K562 (cell line): ENCODE data around the gene CCDC93. TPM values are rescaled to one million over a fixed set of nuclear protein-coding genes. Genes with fewer than 3 reads are reported as not detected.

Experiments
- ATAC-seq: fragments of 200-7000 bp; cut with Tn5 transposase; 3 replicates; pipeline ENCODE4 v1.9.1; 2020; ENCODE audit warnings: moderate library complexity
- BruUV-seq: library from RNA; stranded (reverse); fragments of 400-500 nt; replicated peaks from 2 replicates; lab custom pipeline; 2021; lab: Mats Ljungman, UMichigan
- CTCF ChIA-PET: fragments of 300-600 bp; formaldehyde crosslinking; extraction: SDS; loops from one replicate; lab custom pipeline; 2021; ENCODE audit warnings: low intra/inter-chr PET ratio; lab: Yijun Ruan, JAX
- POLR2A ChIA-PET: fragments of 300-600, 350-650 bp; sonication (Branson Sonifier 250); formaldehyde crosslinking; extraction: SDS; loops from one replicate; lab custom pipeline; 2021; ENCODE audit warnings: antibody characterized with exemption, inconsistent platforms; lab: Yijun Ruan, JAX
- DNase-seq, 4 experiments: peaks; one replicate each; pipeline versions ENCODE4 v3.0.0 to v3.0.0-alpha.2; 2011 to 2018; ENCODE audit warnings: low spot score in 3 of 4, mixed read lengths in 3 of 4; ENCODE audit errors: extremely low read depth in 1 of 4
- FAIRE-seq: peaks from 2 replicates; lab custom pipeline; 2011; peaks lifted over from hg19 to GRCh38; lab: Jason Lieb, UNC
- H2AFZ ChIP-seq: 2 replicates; pipeline ENCODE4 v1.6.0; 2011; ENCODE audit warnings: low read depth, low read length, control low read depth, inconsistent platforms
- H3K27ac ChIP-seq: fragments of 200-600 bp; 3 replicates; pipeline ENCODE4 v1.8.0; 2011; ENCODE audit warnings: low read depth, mild to moderate bottlenecking, control low read depth, inconsistent platforms, low read length, moderate library complexity, mixed read lengths; ENCODE audit errors: extremely low read depth
- H3K27me3 ChIP-seq, 2 experiments: fragments of 300-600 bp in 1 of 2; 2 replicates in 1 of 2; 3 replicates in 1 of 2; pipeline versions ENCODE4 v1.6.0 to v1.8.0; 2011; ENCODE audit warnings: inconsistent platforms in 2 of 2, low read length in 2 of 2, mild to moderate bottlenecking in 1 of 2, mixed read lengths in 1 of 2, moderate library complexity in 1 of 2; ENCODE audit not compliant: control insufficient read depth in 2 of 2, insufficient read depth in 2 of 2
- H3K36me3 ChIP-seq: fragments of 300-600 bp; 3 replicates; pipeline ENCODE4 v1.8.0; 2011; ENCODE audit warnings: mild to moderate bottlenecking, low read length, inconsistent platforms; ENCODE audit not compliant: control insufficient read depth, insufficient read depth
- H3K4me1 ChIP-seq, 2 experiments: fragments of 200-600 bp in 1 of 2; replicated peaks in 1 of 2; 2 replicates in 1 of 2; 3 replicates in 1 of 2; pipeline versions ENCODE4 v1.5.1 to v1.8.0; 2011; ENCODE audit warnings: inconsistent platforms in 2 of 2, low read length in 2 of 2, mild to moderate bottlenecking in 1 of 2, mixed read lengths in 1 of 2, moderate library complexity in 1 of 2; ENCODE audit not compliant: control insufficient read depth in 2 of 2, insufficient read depth in 2 of 2
- H3K4me2 ChIP-seq: 2 replicates; pipeline ENCODE4 v1.6.1; 2011; ENCODE audit warnings: low read length, control low read depth, inconsistent platforms, mixed read lengths; ENCODE audit not compliant: insufficient read depth
- H3K4me3 ChIP-seq: fragments of 200-600 bp; sonication (generic), shearing (Covaris generic); 2 replicates; pipeline ENCODE4 v1.5.1; 2016; ENCODE audit warnings: control low read depth, inconsistent platforms
- H3K79me2 ChIP-seq: fragments of 200-600 bp; 3 replicates; pipeline ENCODE4 v1.8.0; 2011; ENCODE audit warnings: low read length, inconsistent platforms; ENCODE audit not compliant: control insufficient read depth, insufficient read depth
- H3K9ac ChIP-seq, 2 experiments: 2 replicates each; pipeline versions ENCODE4 v1.6.0 to v1.6.1; 2011; ENCODE audit warnings: low read depth in 2 of 2, low read length in 2 of 2, control low read depth in 1 of 2, inconsistent platforms in 1 of 2, mild to moderate bottlenecking in 1 of 2, mixed read lengths in 1 of 2; ENCODE audit not compliant: insufficient read depth in 1 of 2
- H3K9me1 ChIP-seq: one replicate; pipeline ENCODE4 v1.6.0; 2011; ENCODE audit warnings: inconsistent platforms, mild to moderate bottlenecking, low read length, moderate library complexity; ENCODE audit not compliant: control insufficient read depth, insufficient read depth
- H3K9me3 ChIP-seq: replicated peaks from 2 replicates; pipeline ENCODE4 v1.5.1; 2011; ENCODE audit warnings: low read depth, low read length, inconsistent platforms; ENCODE audit not compliant: control insufficient read depth, insufficient read depth
- H4K20me1 ChIP-seq: replicated peaks from 2 replicates; pipeline ENCODE4 v1.6.1; 2011; ENCODE audit warnings: low read length, inconsistent platforms, mixed read lengths; ENCODE audit not compliant: control insufficient read depth, insufficient read depth
- ZNF717 ChIP-seq: fragments of 250-450 bp; sonication (Bioruptor Pico); IDR thresholded peaks from 2 replicates; pipeline ENCODE4 v1.5.0; 2021
- WGBS: fragments of 100-300 bp; shearing (Covaris generic); methylation state at CpG from one replicate; pipeline ENCODE4 v1.1.6; 2016; ENCODE audit warnings: low coverage, mixed read lengths; ENCODE audit not compliant: insufficient coverage; ENCODE audit errors: missing lambda C conversion rate; 5-methylcytosine and 5-hydroxymethylcytosine counted together
- in situ Hi-C: fragments of 300-500 bp; cut with MboI; formaldehyde crosslinking; loops from 4 replicates; pipeline ENCODE4 v1.15.0; 2018; ENCODE audit warnings: inconsistent platforms, mixed read lengths
- intact Hi-C: fragments of 100-400 bp; cut with micrococcal nuclease; formaldehyde crosslinking; loops from 2 replicates; pipeline ENCODE4 v1.14.2; 2022
- polyA plus RNA-seq, 8 experiments: library from polyadenylated mRNA; depleted of rRNA in 4 of 8; stranded (reverse) in 5 of 8; unstranded in 3 of 8; fragments of >200 nt; fragmentation: Nextera tagmentation in 2 of 8; fragmentation: Illumina TruSeq in 1 of 8; extraction: Ambion mirVana in 2 of 8; extraction: Trizol in 1 of 8; gene quantifications; 2 replicates each; pipeline versions ENCODE4 v1.2.1 to v1.2.3, GENCODE V29; 2011 to 2014; ENCODE audit warnings: inconsistent platforms in 1 of 8, missing spikeins in 1 of 8
- total RNA-seq, 7 experiments: library from RNA; depleted of rRNA in 6 of 7; stranded (reverse); fragments of >200 nt in 6 of 7; fragmentation: Illumina TruSeq in 2 of 7; extraction: Trizol in 2 of 7; gene quantifications; 2 replicates each; pipeline versions ENCODE4 v1.2.1 to v1.2.3, GENCODE V29; 2011 to 2021; ENCODE audit warnings: low replicate concordance in 1 of 7
- TF ChIP-seq, protein P1 (sequence below), 2 experiments: fragments of 150-350 bp in 1 of 2; IDR thresholded peaks; 2 replicates each; pipeline ENCODE4 v1.6.1; 2012 to 2016; ENCODE audit warnings: low read depth in 2 of 2, low read length in 2 of 2, mild to moderate bottlenecking in 1 of 2, moderate library complexity in 1 of 2
- TF ChIP-seq, protein P2 (sequence below), 2 experiments: fragments of 450-650 bp; IDR thresholded peaks; 2 replicates each; pipeline ENCODE4 v1.6.1; 2016; ENCODE audit warnings: mild to moderate bottlenecking in 2 of 2, borderline replicate concordance in 1 of 2, low read depth in 1 of 2, moderate library complexity in 1 of 2
- TF ChIP-seq, protein P3 (sequence below): fragments of 250-450 bp; sonication (Bioruptor Pico); IDR thresholded peaks from 2 replicates; pipeline ENCODE4 v1.4.0; 2020; ENCODE audit warnings: mild to moderate bottlenecking, moderate library complexity

Gene CCDC93
- total and polyA plus RNA-seq, 9 of the 15 experiments (the other 6 are each of a cell fraction or from before 2014, with no cell fraction given), result 3.3 to 19.3 (median 12.4) TPM

DNA sequence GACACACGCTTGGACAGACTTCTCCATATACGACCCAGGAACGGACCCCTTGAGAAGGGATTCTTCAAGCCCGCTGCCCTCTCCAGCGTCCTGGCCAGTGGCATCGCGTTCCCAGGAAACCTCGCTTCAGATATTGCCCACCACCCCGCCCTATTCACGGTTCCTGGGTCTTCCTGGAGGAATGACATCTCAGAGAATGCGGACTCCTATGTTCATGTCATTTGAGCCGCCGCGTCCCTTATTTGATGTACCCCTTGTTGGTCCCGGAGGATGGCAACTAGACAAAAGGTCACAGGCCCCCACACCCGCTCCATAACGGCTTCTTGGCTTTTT lies 588 bp upstream of the CCDC93 start:
- no peak for ATAC-seq
- H3K27ac ChIP-seq, result peak overlapping the region; percentile 5; the same call in 1 of the 3 replicates
- TSS peak; percentile 78 for BruUV-seq
- peaks cover 3% of the 10 kb centered on the region; the same call in 1 of the 2 replicates for H3K9me3 ChIP-seq
- H3K4me3 ChIP-seq, result peak overlapping the region; percentile 96
- H3K27me3 ChIP-seq, result no peaks in the 10 kb centered on the region
- in situ Hi-C loops, result no loop called here
- H3K9me1 ChIP-seq, result no peaks in the 10 kb centered on the region
- WGBS, result 14% methylated on average over 13 of the region's 17 CpGs
- DNase-seq, result peak in 1 of 4 experiments; percentile 17
- peak overlapping the region; percentile 100 for H2AFZ ChIP-seq
- TF ChIP-seq, protein P1, sequence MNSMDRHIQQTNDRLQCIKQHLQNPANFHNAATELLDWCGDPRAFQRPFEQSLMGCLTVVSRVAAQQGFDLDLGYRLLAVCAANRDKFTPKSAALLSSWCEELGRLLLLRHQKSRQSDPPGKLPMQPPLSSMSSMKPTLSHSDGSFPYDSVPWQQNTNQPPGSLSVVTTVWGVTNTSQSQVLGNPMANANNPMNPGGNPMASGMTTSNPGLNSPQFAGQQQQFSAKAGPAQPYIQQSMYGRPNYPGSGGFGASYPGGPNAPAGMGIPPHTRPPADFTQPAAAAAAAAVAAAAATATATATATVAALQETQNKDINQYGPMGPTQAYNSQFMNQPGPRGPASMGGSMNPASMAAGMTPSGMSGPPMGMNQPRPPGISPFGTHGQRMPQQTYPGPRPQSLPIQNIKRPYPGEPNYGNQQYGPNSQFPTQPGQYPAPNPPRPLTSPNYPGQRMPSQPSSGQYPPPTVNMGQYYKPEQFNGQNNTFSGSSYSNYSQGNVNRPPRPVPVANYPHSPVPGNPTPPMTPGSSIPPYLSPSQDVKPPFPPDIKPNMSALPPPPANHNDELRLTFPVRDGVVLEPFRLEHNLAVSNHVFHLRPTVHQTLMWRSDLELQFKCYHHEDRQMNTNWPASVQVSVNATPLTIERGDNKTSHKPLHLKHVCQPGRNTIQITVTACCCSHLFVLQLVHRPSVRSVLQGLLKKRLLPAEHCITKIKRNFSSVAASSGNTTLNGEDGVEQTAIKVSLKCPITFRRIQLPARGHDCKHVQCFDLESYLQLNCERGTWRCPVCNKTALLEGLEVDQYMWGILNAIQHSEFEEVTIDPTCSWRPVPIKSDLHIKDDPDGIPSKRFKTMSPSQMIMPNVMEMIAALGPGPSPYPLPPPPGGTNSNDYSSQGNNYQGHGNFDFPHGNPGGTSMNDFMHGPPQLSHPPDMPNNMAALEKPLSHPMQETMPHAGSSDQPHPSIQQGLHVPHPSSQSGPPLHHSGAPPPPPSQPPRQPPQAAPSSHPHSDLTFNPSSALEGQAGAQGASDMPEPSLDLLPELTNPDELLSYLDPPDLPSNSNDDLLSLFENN (IDR thresholded peaks at IDR 0.05; ENCODE audit: low read depth in 2 of 2, low read length in 2 of 2), result no peak
- TF ChIP-seq ZNF717 (CRISPR knock-in tag), result no peak
- TF ChIP-seq, protein P2, sequence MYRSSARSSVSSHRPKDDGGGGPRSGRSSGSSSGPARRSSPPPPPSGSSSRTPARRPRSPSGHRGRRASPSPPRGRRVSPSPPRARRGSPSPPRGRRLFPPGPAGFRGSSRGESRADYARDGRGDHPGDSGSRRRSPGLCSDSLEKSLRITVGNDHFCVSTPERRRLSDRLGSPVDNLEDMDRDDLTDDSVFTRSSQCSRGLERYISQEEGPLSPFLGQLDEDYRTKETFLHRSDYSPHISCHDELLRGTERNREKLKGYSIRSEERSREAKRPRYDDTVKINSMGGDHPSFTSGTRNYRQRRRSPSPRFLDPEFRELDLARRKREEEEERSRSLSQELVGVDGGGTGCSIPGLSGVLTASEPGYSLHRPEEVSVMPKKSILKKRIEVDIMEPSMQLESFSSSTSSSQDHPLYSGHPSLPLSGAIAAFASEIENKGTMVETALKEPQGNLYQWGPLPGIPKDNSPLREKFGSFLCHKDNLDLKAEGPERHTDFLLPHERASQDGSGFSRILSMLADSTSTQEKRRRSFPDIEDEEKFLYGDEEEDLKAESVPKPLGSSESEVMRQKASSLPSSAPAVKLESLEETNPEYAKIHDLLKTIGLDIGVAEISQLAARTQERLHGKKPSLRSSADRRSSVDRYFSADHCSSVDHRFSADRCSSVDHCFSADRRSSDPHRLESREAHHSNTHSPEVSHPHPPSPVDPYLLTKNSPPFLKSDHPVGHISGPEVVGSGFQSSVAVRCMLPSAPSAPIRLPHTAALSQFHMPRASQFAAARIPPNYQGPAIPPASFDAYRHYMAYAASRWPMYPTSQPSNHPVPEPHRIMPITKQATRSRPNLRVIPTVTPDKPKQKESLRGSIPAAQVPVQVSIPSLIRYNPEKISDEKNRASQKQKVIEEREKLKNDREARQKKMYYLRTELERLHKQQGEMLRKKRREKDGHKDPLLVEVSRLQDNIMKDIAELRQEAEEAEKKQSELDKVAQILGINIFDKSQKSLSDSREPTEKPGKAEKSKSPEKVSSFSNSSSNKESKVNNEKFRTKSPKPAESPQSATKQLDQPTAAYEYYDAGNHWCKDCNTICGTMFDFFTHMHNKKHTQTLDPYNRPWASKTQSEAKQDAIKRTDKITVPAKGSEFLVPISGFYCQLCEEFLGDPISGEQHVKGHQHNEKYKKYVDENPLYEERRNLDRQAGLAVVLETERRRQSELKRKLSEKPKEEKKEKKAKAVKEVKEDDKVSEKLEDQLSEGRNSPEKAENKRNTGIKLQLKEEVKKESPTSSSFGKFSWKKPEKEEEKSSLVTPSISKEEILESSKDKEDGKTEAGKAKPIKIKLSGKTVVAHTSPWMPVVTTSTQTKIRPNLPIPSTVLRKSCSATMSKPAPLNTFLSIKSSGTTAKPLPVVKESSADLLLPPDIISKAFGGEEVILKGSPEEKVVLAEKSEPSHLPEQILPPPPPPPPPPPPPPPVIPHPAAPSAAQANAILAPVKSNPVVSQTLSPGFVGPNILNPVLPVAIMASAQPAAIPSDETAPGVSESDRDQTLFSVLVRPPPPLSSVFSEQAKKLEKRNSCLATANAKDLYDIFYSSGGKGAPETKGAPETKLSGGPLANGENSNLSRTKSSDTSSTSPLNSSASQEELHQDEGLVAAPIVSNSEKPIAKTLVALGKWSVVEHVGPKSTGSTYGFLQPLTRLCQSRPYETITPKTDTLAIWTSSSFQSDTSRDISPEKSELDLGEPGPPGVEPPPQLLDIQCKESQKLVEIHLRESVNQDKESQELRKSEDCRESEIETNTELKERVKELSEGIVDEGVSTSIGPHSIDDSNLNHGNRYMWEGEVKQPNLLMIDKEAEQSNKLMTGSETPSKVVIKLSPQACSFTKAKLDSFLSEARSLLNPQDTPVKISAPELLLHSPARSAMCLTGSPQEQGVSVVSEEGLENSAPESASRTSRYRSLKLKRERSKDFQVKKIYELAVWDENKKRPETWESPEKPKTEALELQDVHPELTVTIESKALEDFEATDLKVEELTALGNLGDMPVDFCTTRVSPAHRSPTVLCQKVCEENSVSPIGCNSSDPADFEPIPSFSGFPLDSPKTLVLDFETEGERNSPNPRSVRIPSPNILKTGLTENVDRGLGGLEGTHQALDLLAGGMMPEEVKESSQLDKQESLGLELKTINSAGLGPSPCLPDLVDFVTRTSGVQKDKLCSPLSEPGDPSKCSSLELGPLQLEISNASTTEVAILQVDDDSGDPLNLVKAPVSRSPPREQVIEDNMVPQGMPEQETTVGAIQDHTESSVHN (IDR thresholded peaks at IDR 0.05; ENCODE audit: borderline replicate concordance in 1 of 2, low read depth in 1 of 2), result no peak
- TF ChIP-seq, protein P3, sequence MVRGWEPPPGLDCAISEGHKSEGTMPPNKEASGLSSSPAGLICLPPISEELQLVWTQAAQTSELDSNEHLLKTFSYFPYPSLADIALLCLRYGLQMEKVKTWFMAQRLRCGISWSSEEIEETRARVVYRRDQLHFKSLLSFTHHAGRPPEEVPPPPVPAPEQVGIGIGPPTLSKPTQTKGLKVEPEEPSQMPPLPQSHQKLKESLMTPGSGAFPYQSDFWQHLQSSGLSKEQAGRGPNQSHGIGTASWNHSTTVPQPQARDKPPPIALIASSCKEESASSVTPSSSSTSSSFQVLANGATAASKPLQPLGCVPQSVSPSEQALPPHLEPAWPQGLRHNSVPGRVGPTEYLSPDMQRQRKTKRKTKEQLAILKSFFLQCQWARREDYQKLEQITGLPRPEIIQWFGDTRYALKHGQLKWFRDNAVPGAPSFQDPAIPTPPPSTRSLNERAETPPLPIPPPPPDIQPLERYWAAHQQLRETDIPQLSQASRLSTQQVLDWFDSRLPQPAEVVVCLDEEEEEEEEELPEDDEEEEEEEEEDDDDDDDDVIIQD, result no peak
- H3K36me3 ChIP-seq, result no peaks in the 10 kb centered on the region
- peaks cover 14 to 18% of the 10 kb centered on the region in 2 experiments; a peak in 4 of 5 replicates for H3K4me1 ChIP-seq
- ChIA-PET CTCF (no interaction called here), POLR2A (interaction anchor here (0.7 to 1.0 kb wide), 2 partner anchors 9 to 11 kb away, joined by 3 read pairs; no protein-coding TSS in a partner anchor)
- intact Hi-C loops, result no loop called here
- peaks cover 39% of the 10 kb centered on the region for H3K79me2 ChIP-seq
- FAIRE-seq, result peak; percentile 32
- peak overlapping the region; percentile 86 to 91 for H3K9ac ChIP-seq
- peaks cover 23% of the 10 kb centered on the region; the same call in 1 of the 2 replicates for H4K20me1 ChIP-seq
- peak overlapping the region; percentile 88 for H3K4me2 ChIP-seq
